GM12878 (cell line): ENCODE measurements around the gene PSRC1. TPM values are rescaled to one million over a fixed set of nuclear protein-coding genes. Genes with fewer than 3 reads are reported as not detected.

Experiments
- ATAC-seq: fragments of 200-7000 bp; cut with Tn5 transposase; 3 replicates; pipeline ENCODE4 v1.9.1; 2020; ENCODE audit warnings: mild to moderate bottlenecking, moderate library complexity
- BruUV-seq: library from RNA; stranded (reverse); fragments of 400-500 nt; replicated peaks from 2 replicates; lab custom pipeline; 2021; lab: Mats Ljungman, UMichigan
- CTCF ChIA-PET: fragments of 300-600 bp; sonication (Branson Sonifier 250); formaldehyde crosslinking; extraction: SDS; loops from one replicate; lab custom pipeline; 2021; ENCODE audit warnings: inconsistent platforms; lab: Yijun Ruan, JAX
- POLR2A ChIA-PET: fragments of 350-600 bp; formaldehyde crosslinking; extraction: SDS; loops from one replicate; lab custom pipeline; 2021; ENCODE audit warnings: inconsistent platforms; lab: Charles Lee
- RAD21 ChIA-PET: fragments of 300-600 bp; sonication (Branson Sonifier 250); formaldehyde crosslinking; loops from one replicate; lab custom pipeline; 2023; ENCODE audit warnings: antibody characterized with exemption; ENCODE audit not compliant: unreplicated experiment; lab: Charles Lee
- SMC1A ChIA-PET: fragments of 300-600 bp; sonication (Branson Sonifier 250); formaldehyde crosslinking; loops from one replicate; lab custom pipeline; 2023; ENCODE audit not compliant: unreplicated experiment, uncharacterized antibody; lab: Charles Lee
- DNase-seq: peaks from one replicate; pipeline ENCODE4 v3.0.0-alpha.2; 2011; ENCODE audit warnings: low read depth, low spot score
- FAIRE-seq: peaks from 3 replicates; lab custom pipeline; 2011; peaks lifted over from hg19 to GRCh38; lab: Jason Lieb, UNC
- H2AFZ ChIP-seq: 2 replicates; pipeline ENCODE4 v1.6.0; 2011; ENCODE audit warnings: low read depth, low read length, control low read depth; ENCODE audit not compliant: control insufficient read depth
- H3K27ac ChIP-seq: 2 replicates; pipeline ENCODE4 v1.5.1; 2011; ENCODE audit warnings: control low read depth; ENCODE audit not compliant: control insufficient read depth, insufficient read depth
- H3K27me3 ChIP-seq, 2 experiments: replicated peaks in 1 of 2; 2 replicates each; pipeline versions ENCODE4 v1.6.0 to v1.6.1; 2011; ENCODE audit warnings: low read length in 1 of 2; ENCODE audit not compliant: control insufficient read depth in 2 of 2, insufficient read depth in 2 of 2
- H3K36me3 ChIP-seq, 2 experiments: 2 replicates each; pipeline ENCODE4 v1.5.1; 2011; ENCODE audit warnings: low read length in 1 of 2; ENCODE audit not compliant: control insufficient read depth in 2 of 2, insufficient read depth in 2 of 2
- H3K4me1 ChIP-seq: 2 replicates; pipeline ENCODE4 v1.6.1; 2011; ENCODE audit warnings: mild to moderate bottlenecking, low read length, moderate library complexity, mixed read lengths; ENCODE audit not compliant: control insufficient read depth, insufficient read depth
- H3K4me2 ChIP-seq: 2 replicates; pipeline ENCODE4 v1.6.0; 2011; ENCODE audit warnings: control low read depth; ENCODE audit not compliant: control insufficient read depth, insufficient read depth
- H3K4me3 ChIP-seq: fragments of 200-600 bp; sonication (generic); 2 replicates; pipeline ENCODE4 v1.5.1; 2016
- H3K79me2 ChIP-seq: 2 replicates; pipeline ENCODE4 v1.6.0; 2011; ENCODE audit warnings: low read length; ENCODE audit not compliant: control insufficient read depth, insufficient read depth
- H3K9ac ChIP-seq: 2 replicates; pipeline ENCODE4 v1.8.0; 2011; ENCODE audit warnings: low read length, control low read depth, mixed read lengths; ENCODE audit not compliant: control insufficient read depth, insufficient read depth
- H3K9me3 ChIP-seq: replicated peaks from 3 replicates; pipeline ENCODE4 v1.5.1; 2011; ENCODE audit warnings: mild to moderate bottlenecking, low read length; ENCODE audit not compliant: control insufficient read depth, insufficient read depth
- H4K20me1 ChIP-seq: 2 replicates; pipeline ENCODE4 v1.6.0; 2011; ENCODE audit not compliant: control insufficient read depth, insufficient read depth
- BCLAF1 ChIP-seq: fragments of 450-650 bp; IDR thresholded peaks from 2 replicates; pipeline ENCODE4 v1.6.1; 2017; ENCODE audit warnings: antibody characterized with exemption, mild to moderate bottlenecking, moderate library complexity
- POLR2AphosphoS5 ChIP-seq: IDR thresholded peaks from 2 replicates; pipeline ENCODE4 v1.6.1; 2011; ENCODE audit warnings: mild to moderate bottlenecking, low read length, inconsistent platforms
- RELA ChIP-seq: fragments of 450-650 bp; IDR thresholded peaks from 2 replicates; pipeline ENCODE4 v1.8.0; 2014; ENCODE audit warnings: borderline replicate concordance; ENCODE audit not compliant: partially characterized antibody
- RFX5 ChIP-seq: IDR thresholded peaks from 2 replicates; pipeline ENCODE4 v1.6.1; 2011; ENCODE audit warnings: low read depth, low read length, improper control_type of control experiment
- SMC3 ChIP-seq: IDR thresholded peaks from 2 replicates; pipeline ENCODE4 v1.6.1; 2011; ENCODE audit warnings: low read length, improper control_type of control experiment, borderline replicate concordance
- ZNF274 ChIP-seq: IDR thresholded peaks from one replicate; pipeline ENCODE4 v1.8.0; 2011; ENCODE audit not compliant: insufficient read length, insufficient read depth
- WGBS: methylation state at CpG from one replicate; pipeline ENCODE4 v1.1.6; 2016; ENCODE audit warnings: low lambda C conversion rate; ENCODE audit not compliant: insufficient replicate concordance, insufficient coverage; ENCODE audit errors: missing lambda C conversion rate; 5-methylcytosine and 5-hydroxymethylcytosine counted together
- in situ Hi-C: fragments of 300-500 bp; cut with MboI; formaldehyde crosslinking; loops from 9 replicates; pipeline ENCODE4 v1.14.3; 2018; ENCODE audit warnings: mixed read lengths
- intact Hi-C: fragments of 100-400 bp; cut with micrococcal nuclease; formaldehyde crosslinking; loops from one replicate; pipeline ENCODE4 v1.14.2; 2022; ENCODE audit not compliant: unreplicated experiment
- polyA plus RNA-seq, 11 experiments: library from polyadenylated mRNA; depleted of rRNA in 4 of 11; unstranded in 6 of 11; stranded (reverse) in 5 of 11; fragments of >200 nt; fragmentation: Nextera tagmentation in 4 of 11; fragmentation: Illumina TruSeq in 1 of 11; extraction: Ambion mirVana in 4 of 11; extraction: Trizol in 1 of 11; gene quantifications; 1 replicate in 1 of 11; 2 replicates in 10 of 11; pipeline versions ENCODE4 v1.2.1 to v1.2.3, GENCODE V29; 2011 to 2016; ENCODE audit warnings: inconsistent platforms in 2 of 11, missing spikeins in 2 of 11, low read depth in 1 of 11
- total RNA-seq, 4 experiments: library from RNA; depleted of rRNA in 3 of 4; stranded (reverse); fragments of >200 nt in 3 of 4; fragmentation: Illumina TruSeq in 1 of 4; extraction: Trizol in 1 of 4; gene quantifications; 2 replicates each; pipeline versions ENCODE4 v1.2.1 to v1.2.3, GENCODE V29; 2013 to 2021

Gene PSRC1
- total and polyA plus RNA-seq, 10 of the 15 experiments (the other 5 are each of a cell fraction or from before 2014, with no cell fraction given): 1.2 to 11.8 (median 4.9) TPM

GRCh38 chr1:109327285-109327684 is 44.3 kb upstream of the PSRC1 start:
- H4K20me1 ChIP-seq: no peaks in the 10 kb centered on the region
- ATAC-seq (no peak), FAIRE-seq (no peak), DNase-seq (no peak)
- H3K36me3 ChIP-seq: no peaks in the 10 kb centered on the region
- intact Hi-C loops: no loop called here
- no peak overlapping the region for H3K4me2 ChIP-seq
- SMC1A ChIA-PET: interaction anchor here (0.7 to 0.8 kb wide), 2 partner anchors 35 to 44 kb away, joined by 3 read pairs; partner anchors contain the start of gene PSRC1
- H3K4me3 ChIP-seq: no peak overlapping the region
- H3K79me2 ChIP-seq: no peaks in the 10 kb centered on the region
- H3K9me3 ChIP-seq: no peaks in the 10 kb centered on the region; the same call in 2 of the 3 replicates
- H3K27me3 ChIP-seq: no peaks in the 10 kb centered on the region
- H3K9ac ChIP-seq: no peak overlapping the region
- POLR2A ChIA-PET: no interaction called here
- RAD21 ChIA-PET: no interaction called here
- CTCF ChIA-PET: no interaction called here
- H3K4me1 ChIP-seq: no peaks in the 10 kb centered on the region
- no peak overlapping the region for H3K27ac ChIP-seq
- no peak for TF ChIP-seq ZNF274
- no peak for TF ChIP-seq RFX5
- TF ChIP-seq RELA: no peak
- no peak for TF ChIP-seq BCLAF1
- no peak for TF ChIP-seq POLR2AphosphoS5
- TF ChIP-seq SMC3: no peak
- in situ Hi-C loops: no loop called here
- WGBS: 37% methylated on average over 5 of the region's 5 CpGs
- H2AFZ ChIP-seq: no peak overlapping the region
- no TSS peak for BruUV-seq
